GM20000 (cell line): Measurements from ENCODE around the gene ENPEP.

Experiments
- DNase-seq: peaks from one replicate; pipeline ENCODE4 v3.0.0; 2012; ENCODE audit warnings: low spot score
- CTCF ChIP-seq: IDR thresholded peaks from 2 replicates; pipeline ENCODE4 v1.5.1; 2012; ENCODE audit warnings: mild to moderate bottlenecking, control low read depth; ENCODE audit errors: extremely low read depth, missing control alignments

The ENPEP gene

GRCh38 chr4:110527156-110527555 is 51.2 kb downstream of the ENPEP start:
- TF ChIP-seq CTCF = no peak
- DNase-seq = no peak

- DNase-seq = no peak
- TF ChIP-seq CTCF = no peak
Measured at GRCh38 chr4:110532901-110533589, 57.1 kb downstream of the ENPEP start.

- DNase-seq = no peak
- no peak for TF ChIP-seq CTCF
Measured at GRCh38 chr4:110533590-110533910, 57.6 kb downstream of the ENPEP start.

- no peak for DNase-seq
- no peak for TF ChIP-seq CTCF
Measured at GRCh38 chr4:110533940-110534339, 58.0 kb downstream of the ENPEP start.

GRCh38 chr4:110540581-110540980 is 64.6 kb downstream of the ENPEP start:
- TF ChIP-seq CTCF = no peak
- DNase-seq = no peak

- no peak for TF ChIP-seq CTCF
- no peak for DNase-seq
Measured at GRCh38 chr4:110540982-110541451, 65.1 kb downstream of the ENPEP start.

GRCh38 chr4:110543577-110543976 is 67.6 kb downstream of the ENPEP start:
- no peak for TF ChIP-seq CTCF
- no peak for DNase-seq
